Fibroblast of mammary gland (primary cell): ENCODE data around the gene FAM89B.

Experiments used
- DNase-seq: peaks from one replicate; pipeline ENCODE4 v3.0.0-alpha.2; 2010; ENCODE audit warnings: low read depth
- H3K4me3 ChIP-seq: 2 replicates; pipeline ENCODE4 v1.5.1; 2011; ENCODE audit warnings: low read depth, mild to moderate bottlenecking, low read length, moderate library complexity; ENCODE audit not compliant: control insufficient read depth
- TF ChIP-seq, protein P1 (sequence below): conservative IDR thresholded peaks from 2 replicates; pipeline ENCODE4 v1.5.1; 2011; ENCODE audit warnings: low read depth, low read length, inconsistent platforms; ENCODE audit not compliant: control insufficient read depth, insufficient read depth

Gene FAM89B

DNA sequence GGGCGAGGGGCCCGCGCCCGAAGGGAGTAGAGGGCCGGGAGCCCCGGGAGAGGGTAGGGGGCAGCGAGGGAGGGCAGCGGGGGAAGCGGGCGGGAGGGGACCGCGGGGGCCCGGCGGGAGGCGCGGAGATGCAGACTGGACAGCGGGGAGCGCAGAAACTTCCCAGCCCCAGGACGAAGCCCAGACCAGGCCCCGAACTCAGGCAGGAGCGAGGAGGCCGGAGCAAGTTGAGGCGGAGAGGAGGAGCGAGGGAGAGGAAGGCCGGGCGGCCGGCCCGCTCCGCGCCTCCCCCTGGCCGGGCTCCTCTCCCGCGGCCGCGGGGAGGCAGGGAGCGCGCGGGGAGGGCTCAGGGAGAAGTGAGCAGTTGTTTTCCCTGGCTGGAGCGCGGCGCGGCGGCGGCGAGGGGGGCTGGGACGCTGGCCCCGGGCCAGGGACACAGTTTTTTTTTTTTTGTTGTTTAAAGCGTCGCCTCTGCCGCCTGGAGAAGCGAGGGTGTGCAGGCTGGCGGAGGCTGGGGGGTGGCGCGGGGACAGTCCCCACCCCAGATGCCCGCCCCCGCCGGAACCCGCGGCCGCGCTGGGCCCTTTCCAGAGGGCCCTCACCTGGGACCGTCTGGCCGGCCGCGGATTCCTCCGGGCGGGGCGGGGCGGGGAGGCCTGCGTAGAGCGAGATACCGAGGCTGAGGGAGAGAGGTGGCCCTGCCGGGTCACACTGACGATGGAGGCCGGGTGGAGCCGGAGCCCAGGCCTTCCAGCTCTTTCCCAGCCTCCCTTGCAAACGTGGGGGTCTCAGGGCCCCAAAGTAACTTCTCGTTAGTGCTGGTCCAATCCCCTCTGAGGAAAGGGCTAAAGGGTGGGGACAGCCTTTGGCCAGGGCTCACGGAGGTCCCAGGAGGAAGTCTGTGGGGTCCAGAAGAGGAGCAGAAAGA, 14.1 kb upstream of the FAM89B start, which contains the start of gene LTBP3:
TSS of gene LTBP3 (minus strand) at position 358 of the 928 bp plus-strand sequence. CDS start 400 bp downstream, outside the sequence.
- TF ChIP-seq, protein P1, sequence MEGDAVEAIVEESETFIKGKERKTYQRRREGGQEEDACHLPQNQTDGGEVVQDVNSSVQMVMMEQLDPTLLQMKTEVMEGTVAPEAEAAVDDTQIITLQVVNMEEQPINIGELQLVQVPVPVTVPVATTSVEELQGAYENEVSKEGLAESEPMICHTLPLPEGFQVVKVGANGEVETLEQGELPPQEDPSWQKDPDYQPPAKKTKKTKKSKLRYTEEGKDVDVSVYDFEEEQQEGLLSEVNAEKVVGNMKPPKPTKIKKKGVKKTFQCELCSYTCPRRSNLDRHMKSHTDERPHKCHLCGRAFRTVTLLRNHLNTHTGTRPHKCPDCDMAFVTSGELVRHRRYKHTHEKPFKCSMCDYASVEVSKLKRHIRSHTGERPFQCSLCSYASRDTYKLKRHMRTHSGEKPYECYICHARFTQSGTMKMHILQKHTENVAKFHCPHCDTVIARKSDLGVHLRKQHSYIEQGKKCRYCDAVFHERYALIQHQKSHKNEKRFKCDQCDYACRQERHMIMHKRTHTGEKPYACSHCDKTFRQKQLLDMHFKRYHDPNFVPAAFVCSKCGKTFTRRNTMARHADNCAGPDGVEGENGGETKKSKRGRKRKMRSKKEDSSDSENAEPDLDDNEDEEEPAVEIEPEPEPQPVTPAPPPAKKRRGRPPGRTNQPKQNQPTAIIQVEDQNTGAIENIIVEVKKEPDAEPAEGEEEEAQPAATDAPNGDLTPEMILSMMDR: no peak
- DNase-seq: peak; percentile 71
- peak within 1 kb of the TSS; percentile 54 for H3K4me3 ChIP-seq

DNA sequence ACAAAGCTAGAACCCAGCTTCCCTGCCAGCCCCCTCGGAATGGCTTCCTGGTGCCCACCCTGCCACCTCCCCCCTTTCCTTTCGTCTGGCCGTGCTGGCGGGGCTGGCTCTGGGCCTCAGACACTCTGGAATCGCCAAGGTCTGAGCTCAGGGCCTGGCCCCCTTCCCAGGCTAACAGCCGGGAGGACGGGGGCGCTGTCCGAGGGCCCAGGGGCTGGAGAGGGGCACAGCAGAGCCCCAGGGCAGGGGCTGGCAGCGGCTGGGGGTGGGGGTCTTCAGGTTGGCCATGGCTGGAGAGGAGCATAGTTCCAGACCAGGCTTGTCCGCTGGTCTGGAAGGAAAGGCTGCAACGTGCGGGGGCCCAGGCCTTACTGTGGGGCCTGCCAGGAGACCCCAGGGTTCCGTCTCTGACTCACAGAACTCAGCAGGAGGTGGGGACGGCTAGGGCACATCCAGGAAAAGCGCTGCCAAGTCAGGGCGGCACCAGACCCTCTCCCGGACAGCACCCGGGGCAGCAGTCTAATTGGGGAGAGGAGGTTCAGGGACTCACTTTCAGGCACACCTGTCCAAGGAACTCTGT, 13.3 kb upstream of the FAM89B start:
- H3K4me3 ChIP-seq: no peak overlapping the region
- DNase-seq: no peak
- TF ChIP-seq, protein P1: no peak

DNA sequence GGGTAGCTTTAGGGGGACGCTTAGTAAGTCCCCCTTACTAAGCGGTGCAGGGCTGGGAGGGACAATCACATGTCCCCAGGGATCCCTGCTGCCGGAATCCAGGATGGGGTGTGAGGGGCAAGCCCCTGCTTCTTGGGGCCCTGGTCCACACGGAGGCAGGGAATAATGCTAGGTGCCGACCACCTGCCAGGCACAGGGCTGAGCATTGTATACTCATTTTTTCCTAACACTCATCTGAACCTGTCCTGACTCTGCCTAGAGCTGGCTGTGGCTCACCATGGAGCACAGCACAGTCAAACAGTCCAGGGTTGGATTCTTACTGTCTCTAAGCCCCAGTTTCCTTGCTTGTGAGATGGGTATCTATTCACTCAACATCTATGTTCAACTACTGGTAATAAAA, 12.8 kb upstream of the FAM89B start:
- no peak for DNase-seq
- TF ChIP-seq, protein P1: no peak
- no peak overlapping the region for H3K4me3 ChIP-seq

DNA sequence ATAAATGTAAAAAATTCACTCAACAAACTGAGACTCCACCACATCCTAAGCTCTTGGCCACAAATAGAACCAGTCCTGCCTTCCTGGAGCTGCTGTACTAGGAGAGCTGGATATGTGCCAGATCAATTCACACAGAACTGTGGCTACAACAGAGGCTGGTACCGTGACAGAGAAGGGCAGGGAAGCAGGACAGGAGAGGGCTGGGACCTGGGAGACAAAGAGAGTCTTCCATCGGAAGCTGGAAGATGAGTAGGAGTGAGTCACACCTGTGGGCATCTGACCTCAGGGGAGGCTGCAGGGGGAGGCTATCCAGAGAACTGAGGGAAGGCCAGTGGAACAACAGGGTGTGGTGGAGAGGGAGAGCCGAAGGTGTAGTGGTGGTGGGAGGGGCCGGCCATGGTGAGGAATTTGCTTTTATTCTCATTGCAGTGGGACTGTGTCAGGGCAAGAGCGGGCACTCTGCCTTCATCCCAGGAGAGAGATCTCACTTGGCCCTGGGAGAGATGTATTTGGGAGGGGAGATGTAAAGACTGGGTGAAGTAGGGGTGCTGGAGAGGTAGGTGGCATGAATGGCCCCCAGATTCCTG, 12.3 kb upstream of the FAM89B start:
- TF ChIP-seq, protein P1: no peak
- H3K4me3 ChIP-seq: no peak overlapping the region
- DNase-seq: peak; percentile 70

DNA sequence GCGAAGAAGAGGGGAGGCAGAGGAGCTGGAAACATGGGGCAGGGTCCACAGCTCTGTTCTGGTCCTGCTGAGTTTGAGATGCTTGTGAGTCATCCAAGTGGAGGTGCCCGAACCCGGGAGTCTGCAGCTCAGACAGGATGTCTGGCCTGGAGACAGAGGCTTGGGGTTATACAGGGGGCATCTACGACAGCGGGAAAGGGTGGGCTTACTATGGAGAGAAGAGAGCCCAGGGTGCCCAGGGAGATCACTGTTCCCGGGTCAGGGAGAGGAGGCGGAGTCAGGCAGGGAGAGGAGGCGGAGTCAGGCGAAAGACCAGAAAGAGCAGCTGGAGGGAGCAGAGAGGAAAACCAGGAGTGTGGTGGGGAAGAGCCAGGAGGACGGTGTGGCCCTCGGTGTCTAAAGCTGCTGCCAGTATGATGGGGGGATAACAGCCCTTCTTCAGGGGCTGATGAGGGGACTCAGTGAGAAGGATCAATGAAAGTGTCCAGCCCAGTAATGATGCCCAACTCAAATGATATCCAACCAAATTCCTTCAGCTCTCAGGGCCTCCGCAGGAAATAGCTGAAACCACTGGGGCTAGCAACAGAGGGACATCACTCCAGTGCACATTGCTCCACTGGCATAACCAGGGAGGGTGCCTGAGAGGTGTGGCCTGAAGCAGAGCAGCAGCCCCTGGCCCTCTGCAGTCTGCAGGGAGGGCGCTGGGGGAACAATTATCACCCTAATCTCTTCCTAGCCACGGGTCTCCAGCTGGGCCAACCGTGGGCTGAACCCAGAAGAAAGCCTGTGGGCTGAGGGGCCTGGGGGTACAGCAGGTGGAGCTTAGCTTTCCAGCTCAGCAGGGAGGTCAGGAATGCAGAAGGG, 11.6 kb upstream of the FAM89B start:
- H3K4me3 ChIP-seq: no peak overlapping the region
- DNase-seq: peak; percentile 64
- TF ChIP-seq, protein P1: no peak

DNA sequence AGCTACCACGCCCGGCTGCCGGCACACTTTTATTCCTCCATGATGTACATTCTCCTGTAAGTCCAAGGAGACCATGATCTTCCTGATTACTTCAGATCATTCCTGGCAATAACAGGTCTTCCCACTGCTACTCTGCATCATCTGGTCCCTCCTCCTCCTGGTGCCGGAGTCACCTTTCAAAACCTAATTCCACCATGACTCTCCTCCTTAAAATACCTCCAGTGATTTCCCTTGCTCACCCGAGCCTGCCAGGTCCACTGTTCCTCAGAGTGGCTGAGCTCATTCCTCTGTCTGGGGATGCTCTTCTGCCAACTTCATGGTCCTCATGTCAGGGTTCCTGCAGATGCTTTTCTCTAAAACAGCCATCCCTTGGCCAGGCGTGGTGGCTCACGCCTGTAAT, 10.3 kb upstream of the FAM89B start:
- DNase-seq: no peak
- TF ChIP-seq, protein P1: no peak
- H3K4me3 ChIP-seq: no peak overlapping the region
